ENCODE measurements around the gene CATSPERE.

The CATSPERE gene

GRCh38 chr1:244502630-244503029 is 41.6 kb downstream of the CATSPERE start:
- no peak for TF ChIP-seq CTCF (IDR thresholded peaks at IDR 0.05; ENCODE audit: low read depth, low read length)

GRCh38 chr1:244513493-244513892 is 52.4 kb downstream of the CATSPERE start:
- H3K4me3 ChIP-seq (ENCODE audit: low read depth, low read length), result no peak overlapping the region
- no peak for TF ChIP-seq CTCF (IDR thresholded peaks at IDR 0.05; ENCODE audit: low read depth, low read length)

More at GRCh38 chr1:244502630-244503029, 41.6 kb downstream of the CATSPERE start:
- no peak overlapping the region for H3K4me3 ChIP-seq (ENCODE audit: low read depth, low read length)

GRCh38 chr1:244515680-244516079 is 54.6 kb downstream of the CATSPERE start:
- TF ChIP-seq CTCF (IDR thresholded peaks at IDR 0.05; ENCODE audit: low read depth, low read length), result no peak
- no peak overlapping the region for H3K4me3 ChIP-seq (ENCODE audit: low read depth, low read length)

- TF ChIP-seq CTCF (IDR thresholded peaks at IDR 0.05; ENCODE audit: low read depth, low read length), result no peak
- H3K4me3 ChIP-seq (ENCODE audit: low read depth, low read length), result no peak overlapping the region
Measured at GRCh38 chr1:244536316-244536715, 75.2 kb downstream of the CATSPERE start.

GRCh38 chr1:244545511-244545910 is 84.4 kb downstream of the CATSPERE start:
- no peak overlapping the region for H3K4me3 ChIP-seq (ENCODE audit: low read depth, low read length)
- TF ChIP-seq CTCF (IDR thresholded peaks at IDR 0.05; ENCODE audit: low read depth, low read length), result no peak

GRCh38 chr1:244548558-244549115 is 87.6 kb downstream of the CATSPERE start:
- H3K4me3 ChIP-seq (ENCODE audit: low read depth, low read length), result no peak overlapping the region
- TF ChIP-seq CTCF (IDR thresholded peaks at IDR 0.05; ENCODE audit: low read depth, low read length), result no peak

GRCh38 chr1:244552336-244552735 is 91.3 kb downstream of the CATSPERE start:
- TF ChIP-seq CTCF (IDR thresholded peaks at IDR 0.05; ENCODE audit: low read depth, low read length), result no peak
- H3K4me3 ChIP-seq (ENCODE audit: low read depth, low read length), result no peak overlapping the region

All from WI38 (cell line).